ENCODE results near the gene FAM171A1. TPM values are rescaled to one million over a fixed set of nuclear protein-coding genes. Genes with fewer than 3 reads are reported as not detected.

FAM171A1 gene
- total RNA-seq, 1 donor from 2014 or later = 28.2 TPM

GRCh38 chr10:15197276-15197675 lies 173.8 kb downstream of the FAM171A1 start:
- no peak overlapping the region for H2AFZ ChIP-seq (replicated peaks)
- H3K9ac ChIP-seq = no peak overlapping the region
- H3K9me3 Mint-ChIP-seq = no peaks in the 10 kb centered on the region
- no peak overlapping the region for H3K4me3 Mint-ChIP-seq
- H3K36me3 ChIP-seq = no peaks in the 10 kb centered on the region
- no peaks in the 10 kb centered on the region for H3K27me3 ChIP-seq
- no peaks in the 10 kb centered on the region for H3F3A ChIP-seq (ENCODE audit: low read depth)
- H3K27ac ChIP-seq = no peak overlapping the region
- no peaks in the 10 kb centered on the region for H3K4me1 ChIP-seq
- TF ChIP-seq CTCF (IDR thresholded peaks at IDR 0.05) = no peak
- TF ChIP-seq EZH2phosphoT487 (IDR thresholded peaks at IDR 0.05) = no peak
- no peak for TF ChIP-seq EZH2 (IDR thresholded peaks at IDR 0.05)
- H3K27ac Mint-ChIP-seq = no peak overlapping the region
- no peaks in the 10 kb centered on the region for H3K27me3 Mint-ChIP-seq (ENCODE audit: insufficient read depth, low read depth)
- H3K4me1 Mint-ChIP-seq = peaks cover 10% of the 10 kb centered on the region
- H3K4me3 ChIP-seq = no peak overlapping the region
- DNase-seq (ENCODE audit: low spot score) = no peak
- H3K79me2 ChIP-seq (ENCODE audit: low read depth) = no peaks in the 10 kb centered on the region
- H3K4me2 ChIP-seq = no peak overlapping the region
- H3K9me3 ChIP-seq (ENCODE audit: low read depth) = no peaks in the 10 kb centered on the region
- no peaks in the 10 kb centered on the region for H4K20me1 ChIP-seq (ENCODE audit: low read depth)
- no peaks in the 10 kb centered on the region for H3K36me3 Mint-ChIP-seq

GRCh38 chr10:15196021-15196834 lies 174.9 kb downstream of the FAM171A1 start:
- no peak overlapping the region for H3K9ac ChIP-seq
- no peaks in the 10 kb centered on the region for H4K20me1 ChIP-seq (ENCODE audit: low read depth)
- H3K4me1 ChIP-seq = no peaks in the 10 kb centered on the region
- no peaks in the 10 kb centered on the region for H3F3A ChIP-seq (ENCODE audit: low read depth)
- H3K27me3 ChIP-seq = no peaks in the 10 kb centered on the region
- TF ChIP-seq CTCF (IDR thresholded peaks at IDR 0.05) = no peak
- no peak for TF ChIP-seq EZH2 (IDR thresholded peaks at IDR 0.05)
- TF ChIP-seq EZH2phosphoT487 (IDR thresholded peaks at IDR 0.05) = no peak
- no peak overlapping the region for H3K27ac ChIP-seq
- Mint-ChIP-seq H3K27me3 (ENCODE audit: insufficient read depth, low read depth) (no peaks in the 10 kb centered on the region), H3K36me3 (no peaks in the 10 kb centered on the region), H3K9me3 (no peaks in the 10 kb centered on the region), H3K4me3 (no peak overlapping the region), H3K27ac (no peak overlapping the region), H3K4me1 (peaks cover 10% of the 10 kb centered on the region)
- DNase-seq (ENCODE audit: low spot score) = no peak
- H3K9me3 ChIP-seq (ENCODE audit: low read depth) = no peaks in the 10 kb centered on the region
- no peak overlapping the region for H3K4me3 ChIP-seq
- H2AFZ ChIP-seq (replicated peaks) = peak overlapping the region; percentile 34
- H3K36me3 ChIP-seq = no peaks in the 10 kb centered on the region
- no peaks in the 10 kb centered on the region for H3K79me2 ChIP-seq (ENCODE audit: low read depth)
- H3K4me2 ChIP-seq = no peak overlapping the region

- H3K79me2 ChIP-seq (ENCODE audit: low read depth) = no peaks in the 10 kb centered on the region
- no peaks in the 10 kb centered on the region for H4K20me1 ChIP-seq (ENCODE audit: low read depth)
- H3K27me3 Mint-ChIP-seq (ENCODE audit: insufficient read depth, low read depth) = peaks cover 2% of the 10 kb centered on the region
- no peak for DNase-seq (ENCODE audit: low spot score)
- H3K9ac ChIP-seq = no peak overlapping the region
- peaks cover 7% of the 10 kb centered on the region for H3K9me3 Mint-ChIP-seq
- H3K27ac ChIP-seq = no peak overlapping the region
- no peaks in the 10 kb centered on the region for H3K27me3 ChIP-seq
- H3K36me3 ChIP-seq = no peaks in the 10 kb centered on the region
- no peaks in the 10 kb centered on the region for H3K4me1 ChIP-seq
- peaks cover 2% of the 10 kb centered on the region for H3K36me3 Mint-ChIP-seq
- H2AFZ ChIP-seq (replicated peaks) = no peak overlapping the region
- H3K27ac Mint-ChIP-seq = no peak overlapping the region
- H3K4me2 ChIP-seq = no peak overlapping the region
- H3K4me1 Mint-ChIP-seq = peaks cover 9% of the 10 kb centered on the region
- no peaks in the 10 kb centered on the region for H3F3A ChIP-seq (ENCODE audit: low read depth)
- H3K9me3 ChIP-seq (ENCODE audit: low read depth) = no peaks in the 10 kb centered on the region
- TF ChIP-seq EZH2phosphoT487 (IDR thresholded peaks at IDR 0.05) (no peak), EZH2 (IDR thresholded peaks at IDR 0.05) (no peak), CTCF (IDR thresholded peaks at IDR 0.05) (no peak)
- H3K4me3 Mint-ChIP-seq = no peak overlapping the region
- no peak overlapping the region for H3K4me3 ChIP-seq
Measured at GRCh38 chr10:15189133-15189885, 181.8 kb downstream of the FAM171A1 start.
